Loucy (cell line): Measurements from ENCODE around the gene MAML2.

ENCODE experiments used
- H2AFZ ChIP-seq: fragments of 200-600 bp; sonication (generic); 2 replicates; pipeline ENCODE4 v1.6.0; 2016; ENCODE audit warnings: antibody characterized with exemption, mild to moderate bottlenecking, low read length, moderate library complexity
- H3F3A ChIP-seq: fragments of 200-600 bp; 2 replicates; pipeline ENCODE4 v1.6.0; 2016; ENCODE audit warnings: antibody characterized with exemption, low read depth, mild to moderate bottlenecking
- H3K27me3 ChIP-seq: fragments of 200-600 bp; sonication (generic); 2 replicates; pipeline ENCODE4 v1.6.1; 2014; ENCODE audit warnings: low read length, mild to moderate bottlenecking; ENCODE audit not compliant: insufficient read depth, poor library complexity, severe bottlenecking
- H3K36me3 ChIP-seq: fragments of 200-600 bp; sonication (generic); 2 replicates; pipeline ENCODE4 v1.6.1; 2016; ENCODE audit warnings: low read length; ENCODE audit not compliant: insufficient read depth
- H3K4me1 ChIP-seq: fragments of 200-600 bp; sonication (generic); 2 replicates; pipeline ENCODE4 v1.5.1; 2014; ENCODE audit warnings: low read length, mild to moderate bottlenecking; ENCODE audit not compliant: insufficient read depth, poor library complexity, severe bottlenecking
- H3K4me2 ChIP-seq: fragments of 200-600 bp; sonication (generic); 2 replicates; pipeline ENCODE4 v1.6.0; 2014; ENCODE audit warnings: antibody characterized with exemption, low read length, low read depth, mild to moderate bottlenecking; ENCODE audit not compliant: poor library complexity, severe bottlenecking
- H3K4me3 ChIP-seq: fragments of 200-600 bp; sonication (generic); 2 replicates; pipeline ENCODE4 v1.5.1; 2014; ENCODE audit warnings: low read length, mild to moderate bottlenecking, mixed read lengths; ENCODE audit not compliant: poor library complexity, severe bottlenecking
- H3K79me2 ChIP-seq: fragments of 200-600 bp; sonication (generic); 2 replicates; pipeline ENCODE4 v1.6.1; 2014; ENCODE audit warnings: low read length; ENCODE audit not compliant: insufficient read depth
- H3K9ac ChIP-seq: fragments of 200-600 bp; sonication (generic); 2 replicates; pipeline ENCODE4 v1.6.0; 2014; ENCODE audit warnings: mild to moderate bottlenecking, low read depth, low read length, moderate library complexity; ENCODE audit not compliant: poor library complexity, severe bottlenecking
- H3K9me2 ChIP-seq: fragments of 200-600 bp; sonication (generic); replicated peaks from 2 replicates; pipeline ENCODE4 v1.6.1; 2016; ENCODE audit warnings: low read depth, low read length, mixed read lengths
- H3K9me3 ChIP-seq: fragments of 200-600 bp; sonication (generic); 2 replicates; pipeline ENCODE4 v1.6.1; 2014; ENCODE audit warnings: mild to moderate bottlenecking, antibody characterized with exemption, low read length, low read depth; ENCODE audit not compliant: insufficient read depth
- H4K20me1 ChIP-seq: fragments of 200-600 bp; sonication (generic); 2 replicates; pipeline ENCODE4 v1.6.0; 2014; ENCODE audit warnings: antibody characterized with exemption, low read length, mild to moderate bottlenecking; ENCODE audit not compliant: insufficient read depth, poor library complexity, severe bottlenecking
- EZH2phosphoT487 ChIP-seq: fragments of 200-600 bp; IDR thresholded peaks from 2 replicates; pipeline ENCODE4 v1.6.1; 2018; ENCODE audit warnings: antibody characterized with exemption, mild to moderate bottlenecking, moderate library complexity, borderline replicate concordance
- TF ChIP-seq, protein P1 (sequence below): fragments of 200-600 bp; sonication (generic); conservative IDR thresholded peaks from 2 replicates; pipeline ENCODE4 v1.5.1; 2014; ENCODE audit warnings: mild to moderate bottlenecking, antibody characterized with exemption, low read length

MAML2 gene

DNA sequence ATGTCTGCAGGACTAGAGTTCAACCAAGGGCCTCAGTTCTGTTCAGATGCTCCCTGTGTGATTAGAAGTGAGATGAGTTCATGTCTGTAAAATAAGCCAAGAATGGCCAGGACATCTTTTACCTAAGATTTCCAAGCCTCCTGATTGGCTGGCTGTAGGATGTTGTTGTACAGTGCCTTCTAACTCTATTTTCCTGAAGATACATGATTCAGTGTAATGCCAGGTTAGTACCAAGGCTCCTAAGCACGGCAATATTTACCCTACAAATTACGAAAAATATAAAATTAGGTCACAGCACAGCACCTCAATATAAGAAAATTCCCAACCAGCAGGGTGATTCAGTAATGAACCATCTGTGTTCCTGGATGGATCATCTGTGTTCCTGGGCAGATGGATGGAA is 279.1 kb downstream of the MAML2 start:
- Histone ChIP-seq H3F3A (no peaks in the 10 kb centered on the region), H3K27me3 (no peaks in the 10 kb centered on the region), H3K4me3 (no peak overlapping the region), H3K4me2 (no peak overlapping the region), H3K36me3 (no peaks in the 10 kb centered on the region), H4K20me1 (no peaks in the 10 kb centered on the region), H3K9me3 (no peaks in the 10 kb centered on the region), H3K9me2 (no peaks in the 10 kb centered on the region), H3K4me1 (peaks cover 21% of the 10 kb centered on the region), H3K79me2 (no peaks in the 10 kb centered on the region), H3K9ac (no peak overlapping the region), H2AFZ (no peak overlapping the region)
- TF ChIP-seq, protein P1, sequence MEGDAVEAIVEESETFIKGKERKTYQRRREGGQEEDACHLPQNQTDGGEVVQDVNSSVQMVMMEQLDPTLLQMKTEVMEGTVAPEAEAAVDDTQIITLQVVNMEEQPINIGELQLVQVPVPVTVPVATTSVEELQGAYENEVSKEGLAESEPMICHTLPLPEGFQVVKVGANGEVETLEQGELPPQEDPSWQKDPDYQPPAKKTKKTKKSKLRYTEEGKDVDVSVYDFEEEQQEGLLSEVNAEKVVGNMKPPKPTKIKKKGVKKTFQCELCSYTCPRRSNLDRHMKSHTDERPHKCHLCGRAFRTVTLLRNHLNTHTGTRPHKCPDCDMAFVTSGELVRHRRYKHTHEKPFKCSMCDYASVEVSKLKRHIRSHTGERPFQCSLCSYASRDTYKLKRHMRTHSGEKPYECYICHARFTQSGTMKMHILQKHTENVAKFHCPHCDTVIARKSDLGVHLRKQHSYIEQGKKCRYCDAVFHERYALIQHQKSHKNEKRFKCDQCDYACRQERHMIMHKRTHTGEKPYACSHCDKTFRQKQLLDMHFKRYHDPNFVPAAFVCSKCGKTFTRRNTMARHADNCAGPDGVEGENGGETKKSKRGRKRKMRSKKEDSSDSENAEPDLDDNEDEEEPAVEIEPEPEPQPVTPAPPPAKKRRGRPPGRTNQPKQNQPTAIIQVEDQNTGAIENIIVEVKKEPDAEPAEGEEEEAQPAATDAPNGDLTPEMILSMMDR, result no peak

DNA sequence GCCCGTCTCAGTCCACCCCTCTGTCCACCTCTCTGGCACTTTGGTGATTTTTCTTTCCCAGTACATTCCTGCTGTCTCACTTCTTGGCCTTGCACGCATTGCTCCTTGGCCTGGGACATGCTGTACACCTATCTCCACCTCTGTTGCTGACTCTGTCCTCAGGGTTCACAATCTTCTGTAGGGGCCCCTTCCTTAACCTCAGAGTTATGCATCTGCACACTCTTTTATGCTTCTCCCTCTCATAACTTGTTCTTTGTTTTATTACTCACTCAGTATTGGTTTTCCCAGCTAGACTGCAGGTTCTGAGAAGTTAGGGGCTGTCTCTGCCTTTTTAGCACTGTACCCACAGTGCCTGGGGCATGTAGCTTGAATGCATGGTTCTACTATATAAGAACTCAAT is 279.9 kb downstream of the MAML2 start:
- Histone ChIP-seq H3K4me1 (peaks cover 21% of the 10 kb centered on the region), H3K36me3 (no peaks in the 10 kb centered on the region), H3F3A (no peaks in the 10 kb centered on the region), H3K4me2 (no peak overlapping the region), H3K27me3 (no peaks in the 10 kb centered on the region), H3K9me2 (no peaks in the 10 kb centered on the region), H4K20me1 (no peaks in the 10 kb centered on the region), H3K9ac (no peak overlapping the region), H2AFZ (no peak overlapping the region), H3K4me3 (no peak overlapping the region), H3K9me3 (no peaks in the 10 kb centered on the region), H3K79me2 (no peaks in the 10 kb centered on the region)
- no peak for TF ChIP-seq EZH2phosphoT487

DNA sequence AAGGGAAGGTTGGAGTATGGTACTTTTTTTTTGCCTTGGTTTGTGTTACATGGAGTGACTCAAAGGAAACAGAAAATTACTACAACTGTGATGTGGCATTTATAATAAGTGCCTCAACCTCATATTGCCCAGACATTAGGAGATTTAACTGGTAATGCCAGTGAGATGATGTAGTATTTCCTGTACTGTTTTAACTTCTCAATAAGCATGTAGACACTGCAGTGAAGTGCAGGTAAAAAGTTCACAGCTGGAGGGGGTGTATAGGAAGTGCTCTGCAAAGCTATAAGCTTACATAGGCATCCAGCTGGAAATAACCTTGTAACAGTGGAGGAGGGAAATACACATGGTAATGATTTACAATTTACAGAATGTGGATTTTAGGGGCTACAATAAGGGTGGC is 280.9 kb downstream of the MAML2 start:
- Histone ChIP-seq H3K9ac (no peak overlapping the region), H2AFZ (no peak overlapping the region), H3F3A (no peaks in the 10 kb centered on the region), H3K36me3 (no peaks in the 10 kb centered on the region), H4K20me1 (no peaks in the 10 kb centered on the region), H3K4me2 (peak overlapping the region; percentile 43), H3K9me2 (no peaks in the 10 kb centered on the region), H3K4me3 (no peak overlapping the region), H3K9me3 (no peaks in the 10 kb centered on the region), H3K27me3 (no peaks in the 10 kb centered on the region), H3K79me2 (no peaks in the 10 kb centered on the region), H3K4me1 (peaks cover 21% of the 10 kb centered on the region)
- no peak for TF ChIP-seq EZH2phosphoT487
- TF ChIP-seq, protein P1, result no peak

DNA sequence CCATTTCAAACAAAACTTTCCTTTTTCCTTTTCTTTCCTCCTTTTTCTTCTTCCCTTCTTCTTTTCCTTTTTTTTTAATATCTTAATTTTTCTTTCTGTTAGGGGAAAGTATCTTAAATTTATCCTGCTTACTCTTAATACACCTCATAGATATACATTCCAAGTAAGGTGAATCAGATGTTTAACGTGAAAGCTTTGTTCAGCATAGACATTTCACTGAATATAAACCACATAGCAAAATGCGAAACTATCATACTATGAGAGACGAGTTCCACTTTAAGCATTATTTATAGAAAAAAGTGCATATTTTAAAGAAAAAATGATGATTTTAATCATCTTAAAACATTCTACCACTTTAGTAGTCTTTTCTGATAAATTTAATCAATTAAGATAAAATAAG is 281.3 kb downstream of the MAML2 start:
- Histone ChIP-seq H3K4me1 (peaks cover 21% of the 10 kb centered on the region), H4K20me1 (no peaks in the 10 kb centered on the region), H3K9me3 (no peaks in the 10 kb centered on the region), H3K9me2 (no peaks in the 10 kb centered on the region), H3K9ac (no peak overlapping the region), H3K4me2 (peak overlapping the region; percentile 43), H3K79me2 (no peaks in the 10 kb centered on the region), H2AFZ (no peak overlapping the region), H3K27me3 (no peaks in the 10 kb centered on the region), H3K36me3 (no peaks in the 10 kb centered on the region), H3K4me3 (no peak overlapping the region), H3F3A (no peaks in the 10 kb centered on the region)
- no peak for TF ChIP-seq EZH2phosphoT487
- TF ChIP-seq, protein P1, result no peak
